Mucosa of stomach (tissue), 1 donor: ENCODE measurements around the gene ASXL1.

ENCODE experiments used
- H3K27me3 ChIP-seq: one replicate; pipeline ENCODE4 v1.7.0; 2013; ENCODE audit warnings: mild to moderate bottlenecking, low read length; ENCODE audit not compliant: control insufficient read depth, insufficient read depth
- H3K36me3 ChIP-seq: one replicate; pipeline ENCODE4 v1.7.0; 2013; ENCODE audit warnings: low read length; ENCODE audit not compliant: control insufficient read depth, insufficient read depth
- H3K4me1 ChIP-seq: one replicate; pipeline ENCODE4 v1.7.0; 2013; ENCODE audit warnings: mild to moderate bottlenecking, low read length; ENCODE audit not compliant: control insufficient read depth, insufficient read depth
- H3K4me3 ChIP-seq: one replicate; pipeline ENCODE4 v1.7.0; 2013; ENCODE audit warnings: low read length
- H3K9ac ChIP-seq: one replicate; pipeline ENCODE4 v1.7.0; 2013; ENCODE audit warnings: mild to moderate bottlenecking, low read length, moderate library complexity
- H3K9me3 ChIP-seq: one replicate; pipeline ENCODE4 v1.7.0; 2013; ENCODE audit warnings: mild to moderate bottlenecking, low read length, moderate library complexity; ENCODE audit not compliant: control insufficient read depth
- donor health status: Pancreatic carcinoma.

Gene ASXL1

GRCh38 chr20:32481311-32482142, 123.4 kb downstream of the ASXL1 start:
- no peaks in the 10 kb centered on the region for H3K27me3 ChIP-seq
- no peaks in the 10 kb centered on the region for H3K36me3 ChIP-seq
- peak overlapping the region; percentile 50 for H3K4me3 ChIP-seq
- peak overlapping the region; percentile 75 for H3K9ac ChIP-seq
- H3K9me3 ChIP-seq: no peaks in the 10 kb centered on the region
- H3K4me1 ChIP-seq: peaks cover 68% of the 10 kb centered on the region

GRCh38 chr20:32482143-32482441, 124.0 kb downstream of the ASXL1 start:
- Histone ChIP-seq H3K36me3 (no peaks in the 10 kb centered on the region), H3K9ac (peak overlapping the region; percentile 75), H3K4me3 (peak overlapping the region; percentile 50), H3K9me3 (no peaks in the 10 kb centered on the region), H3K27me3 (no peaks in the 10 kb centered on the region), H3K4me1 (peaks cover 63% of the 10 kb centered on the region)

- Histone ChIP-seq H3K9ac (peak overlapping the region; percentile 75), H3K4me3 (peak overlapping the region; percentile 50), H3K27me3 (no peaks in the 10 kb centered on the region), H3K9me3 (no peaks in the 10 kb centered on the region), H3K36me3 (no peaks in the 10 kb centered on the region), H3K4me1 (peaks cover 57% of the 10 kb centered on the region)
Measured at GRCh38 chr20:32482442-32483261, 124.5 kb downstream of the ASXL1 start.

GRCh38 chr20:32483351-32484224, 125.5 kb downstream of the ASXL1 start:
- Histone ChIP-seq H3K4me1 (peaks cover 48% of the 10 kb centered on the region), H3K9me3 (no peaks in the 10 kb centered on the region), H3K4me3 (peak overlapping the region; percentile 41)

GRCh38 chr20:32484225-32484957, 126.3 kb downstream of the ASXL1 start:
- H3K9ac ChIP-seq: peak overlapping the region; percentile 72
- H3K36me3 ChIP-seq: no peaks in the 10 kb centered on the region
- peaks cover 46% of the 10 kb centered on the region for H3K4me1 ChIP-seq

More at GRCh38 chr20:32483351-32484224, 125.5 kb downstream of the ASXL1 start:
- no peaks in the 10 kb centered on the region for H3K36me3 ChIP-seq
- H3K27me3 ChIP-seq: no peaks in the 10 kb centered on the region
- H3K9ac ChIP-seq: peak overlapping the region; percentile 72

GRCh38 chr20:32484958-32485769, 127.0 kb downstream of the ASXL1 start:
- Histone ChIP-seq H3K4me1 (peaks cover 38% of the 10 kb centered on the region), H3K9ac (peak overlapping the region; percentile 57), H3K27me3 (no peaks in the 10 kb centered on the region), H3K9me3 (no peaks in the 10 kb centered on the region), H3K36me3 (no peaks in the 10 kb centered on the region), H3K4me3 (peak overlapping the region; percentile 14)

More at GRCh38 chr20:32484225-32484957, 126.3 kb downstream of the ASXL1 start:
- no peaks in the 10 kb centered on the region for H3K27me3 ChIP-seq
- H3K9me3 ChIP-seq: no peaks in the 10 kb centered on the region
- peak overlapping the region; percentile 41 for H3K4me3 ChIP-seq

GRCh38 chr20:32485770-32486478, 127.8 kb downstream of the ASXL1 start:
- Histone ChIP-seq H3K4me3 (no peak overlapping the region), H3K9ac (no peak overlapping the region), H3K9me3 (no peaks in the 10 kb centered on the region), H3K4me1 (peaks cover 31% of the 10 kb centered on the region), H3K27me3 (no peaks in the 10 kb centered on the region), H3K36me3 (no peaks in the 10 kb centered on the region)

- H3K4me3 ChIP-seq: no peak overlapping the region
- no peaks in the 10 kb centered on the region for H3K27me3 ChIP-seq
Measured at GRCh38 chr20:32487381-32487780, 129.2 kb downstream of the ASXL1 start.

GRCh38 chr20:32488066-32488838, 130.1 kb downstream of the ASXL1 start:
- Histone ChIP-seq H3K27me3 (no peaks in the 10 kb centered on the region), H3K4me3 (no peak overlapping the region), H3K36me3 (no peaks in the 10 kb centered on the region), H3K4me1 (peaks cover 18% of the 10 kb centered on the region), H3K9me3 (no peaks in the 10 kb centered on the region), H3K9ac (no peak overlapping the region)

More at GRCh38 chr20:32487381-32487780, 129.2 kb downstream of the ASXL1 start:
- Histone ChIP-seq H3K36me3 (no peaks in the 10 kb centered on the region), H3K9ac (no peak overlapping the region), H3K9me3 (no peaks in the 10 kb centered on the region), H3K4me1 (peaks cover 18% of the 10 kb centered on the region)
